Coronary artery (tissue), 2 donors: ENCODE results near the gene KLF15.

Experiments
- DNase-seq: peaks from one replicate; pipeline ENCODE4 v3.0.0-alpha.2; 2017; ENCODE audit warnings: low spot score
- H3K27ac ChIP-seq, 2 donors: fragments of 200-600 bp; sonication (generic); one replicate each; pipeline ENCODE4 v1.5.1; 2016 to 2019
- H3K4me3 ChIP-seq: fragments of 200-600 bp; sonication (generic); 2 replicates; pipeline ENCODE4 v1.5.1; 2016; ENCODE audit warnings: mild to moderate bottlenecking, moderate library complexity
- TF ChIP-seq, protein P1 (sequence below): fragments of 200-600 bp; sonication (generic); IDR thresholded peaks from one replicate; pipeline ENCODE4 v1.5.1; 2019; ENCODE audit warnings: antibody characterized with exemption

KLF15 gene

DNA sequence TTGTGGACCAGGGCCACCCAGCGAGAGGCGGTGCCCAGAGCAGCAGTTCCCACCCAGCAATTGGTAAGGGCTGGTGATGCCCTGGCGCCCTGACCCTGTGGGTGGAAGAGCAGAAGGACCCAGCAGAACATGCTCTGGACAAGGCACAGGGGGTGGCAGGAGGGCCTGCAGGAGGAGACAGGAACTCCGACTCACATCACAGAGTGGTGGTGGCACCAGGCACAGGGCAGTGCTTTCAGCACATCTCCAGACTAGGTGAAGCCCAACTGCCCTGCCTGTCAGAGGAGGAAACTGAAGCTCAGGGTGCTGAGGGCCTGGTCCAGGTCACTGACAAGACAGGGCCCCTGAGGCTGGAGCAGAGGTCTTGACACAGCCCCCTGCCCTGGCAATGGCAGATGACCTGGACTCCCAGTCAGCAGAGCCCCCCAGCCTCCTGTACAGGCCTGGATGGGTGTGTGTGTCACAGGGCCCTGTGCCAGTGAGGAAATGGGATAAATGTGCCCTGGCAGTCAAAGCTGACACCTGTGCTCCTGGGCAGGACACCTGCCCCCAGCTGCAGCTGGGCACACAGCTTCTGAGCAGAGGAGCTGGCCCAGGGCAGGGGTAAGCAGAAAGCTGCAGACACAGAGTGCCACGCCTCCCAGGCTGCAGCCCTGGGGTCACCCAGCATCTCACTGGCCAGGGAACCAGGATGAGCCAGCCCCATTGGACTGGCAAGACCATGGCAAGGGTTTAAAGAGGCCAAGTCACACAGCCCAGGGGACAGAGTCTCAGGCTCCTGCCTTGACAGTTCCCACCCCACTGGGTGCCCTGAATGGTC is 11.4 kb downstream of the KLF15 start:
- Histone ChIP-seq H3K4me3 (no peak overlapping the region), H3K27ac (peak overlapping the region in 1 of 2 donors; percentile 47)
- peak; percentile 68 for DNase-seq
- TF ChIP-seq, protein P1, sequence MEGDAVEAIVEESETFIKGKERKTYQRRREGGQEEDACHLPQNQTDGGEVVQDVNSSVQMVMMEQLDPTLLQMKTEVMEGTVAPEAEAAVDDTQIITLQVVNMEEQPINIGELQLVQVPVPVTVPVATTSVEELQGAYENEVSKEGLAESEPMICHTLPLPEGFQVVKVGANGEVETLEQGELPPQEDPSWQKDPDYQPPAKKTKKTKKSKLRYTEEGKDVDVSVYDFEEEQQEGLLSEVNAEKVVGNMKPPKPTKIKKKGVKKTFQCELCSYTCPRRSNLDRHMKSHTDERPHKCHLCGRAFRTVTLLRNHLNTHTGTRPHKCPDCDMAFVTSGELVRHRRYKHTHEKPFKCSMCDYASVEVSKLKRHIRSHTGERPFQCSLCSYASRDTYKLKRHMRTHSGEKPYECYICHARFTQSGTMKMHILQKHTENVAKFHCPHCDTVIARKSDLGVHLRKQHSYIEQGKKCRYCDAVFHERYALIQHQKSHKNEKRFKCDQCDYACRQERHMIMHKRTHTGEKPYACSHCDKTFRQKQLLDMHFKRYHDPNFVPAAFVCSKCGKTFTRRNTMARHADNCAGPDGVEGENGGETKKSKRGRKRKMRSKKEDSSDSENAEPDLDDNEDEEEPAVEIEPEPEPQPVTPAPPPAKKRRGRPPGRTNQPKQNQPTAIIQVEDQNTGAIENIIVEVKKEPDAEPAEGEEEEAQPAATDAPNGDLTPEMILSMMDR: no peak

DNA sequence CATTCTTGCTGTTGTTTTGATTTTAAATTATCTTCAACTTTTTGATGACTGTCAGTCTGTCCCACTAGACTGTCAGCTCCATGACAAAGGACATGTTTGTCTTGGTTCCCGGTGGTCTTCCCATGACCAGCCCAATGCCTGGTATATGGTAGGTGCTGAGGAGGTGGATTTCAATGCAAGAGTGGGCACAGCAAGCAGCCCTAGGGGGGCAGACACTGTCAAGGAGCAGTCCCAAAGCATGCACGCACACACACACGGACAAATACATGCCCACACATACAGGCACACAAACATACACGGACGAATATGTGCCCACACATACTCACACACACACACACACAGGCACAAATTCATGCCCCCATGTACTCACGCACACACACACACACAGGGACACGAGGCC is 12.0 kb downstream of the KLF15 start:
- Histone ChIP-seq H3K27ac (peak overlapping the region in 1 of 2 donors; percentile 47), H3K4me3 (no peak overlapping the region)
- TF ChIP-seq, protein P1: no peak
- DNase-seq: no peak

DNA sequence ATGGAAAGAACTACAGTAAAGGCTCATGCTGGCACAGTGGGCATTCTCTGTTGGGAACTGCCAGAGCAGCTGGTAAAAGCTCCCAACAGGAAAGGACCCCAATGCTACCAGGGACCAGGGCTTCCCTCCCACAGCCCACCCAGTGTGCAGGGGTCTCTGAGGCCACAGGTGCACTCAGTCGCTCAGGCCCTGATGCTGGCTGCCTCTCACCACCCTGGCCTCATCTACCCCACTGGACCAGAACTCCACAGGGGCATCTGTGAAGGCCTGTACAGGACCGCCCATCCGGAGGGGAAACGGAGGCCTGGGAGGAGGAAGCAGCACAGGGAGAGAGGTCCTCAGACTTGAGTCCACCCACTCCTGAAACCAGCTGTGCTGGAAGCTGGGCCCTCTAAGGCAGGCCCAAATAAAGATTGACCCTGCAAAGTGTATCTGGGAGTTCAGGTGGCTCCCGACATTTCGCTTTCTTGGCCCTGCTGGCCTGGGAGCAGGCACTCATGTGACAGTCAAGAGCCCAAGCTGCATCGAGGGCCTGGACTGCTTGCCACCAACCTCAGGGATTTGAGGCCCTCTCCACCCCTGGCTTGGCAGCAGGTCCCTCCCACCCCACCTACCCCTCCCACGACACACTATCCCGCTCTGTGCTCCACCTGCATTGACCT is 12.7 kb downstream of the KLF15 start:
- peak; percentile 49 for DNase-seq
- peak overlapping the region in 1 of 2 donors; percentile 1 for H3K27ac ChIP-seq
- TF ChIP-seq, protein P1: no peak
- no peak overlapping the region for H3K4me3 ChIP-seq

DNA sequence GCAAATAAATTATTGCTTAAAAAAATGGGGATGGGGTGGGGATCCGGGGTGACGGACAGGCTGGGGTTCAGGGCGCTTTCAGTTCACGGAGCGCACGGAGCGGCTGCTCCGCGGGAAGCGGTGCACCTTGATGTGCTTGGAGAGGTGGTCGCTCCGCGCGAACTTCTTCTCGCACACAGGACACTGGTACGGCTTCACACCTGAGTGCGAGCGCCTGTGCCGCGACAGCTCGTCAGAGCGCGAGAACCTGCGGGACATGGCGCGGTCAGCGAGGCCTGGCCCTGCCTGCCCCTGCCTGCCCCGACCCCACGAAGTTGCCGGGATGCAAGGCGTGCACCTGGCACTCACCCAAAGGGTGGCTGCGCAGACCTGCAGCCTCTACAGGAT is 13.6 kb downstream of the KLF15 start:
- DNase-seq: peak; percentile 67
- Histone ChIP-seq H3K27ac (peak overlapping the region in 1 of 2 donors; percentile 35), H3K4me3 (no peak overlapping the region)
- TF ChIP-seq, protein P1: no peak

DNA sequence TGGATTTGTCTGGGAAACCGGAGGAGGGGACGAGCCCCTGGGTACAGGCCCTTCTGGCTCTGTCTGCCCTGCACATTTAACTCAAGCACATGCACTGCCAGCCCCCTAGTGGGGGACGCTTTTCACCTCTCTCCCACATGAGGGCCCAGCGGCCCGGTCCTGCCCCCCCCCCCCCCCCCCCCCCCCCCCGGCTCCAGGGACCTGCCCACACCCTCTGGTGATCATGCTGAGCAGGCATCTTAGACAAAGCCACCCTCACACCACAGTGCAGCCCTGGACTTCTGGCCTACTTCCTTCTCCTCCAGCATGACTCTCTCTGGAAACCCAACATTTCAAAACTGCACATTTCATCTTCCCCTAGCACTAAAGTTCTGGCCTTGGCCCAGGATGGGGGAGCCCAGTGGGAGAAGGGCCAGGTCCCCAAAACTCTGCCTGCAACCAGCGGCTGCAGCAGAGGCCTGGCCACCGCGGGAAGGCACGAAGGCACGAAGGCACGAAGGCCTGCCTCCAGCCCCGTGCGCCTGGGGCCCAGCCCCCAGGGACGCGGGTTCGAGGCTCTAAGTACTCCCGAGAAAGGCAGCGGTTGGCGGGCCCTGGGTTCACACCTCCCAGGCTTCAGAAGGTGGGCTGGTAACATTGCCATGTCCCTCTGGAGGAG is 14.1 kb downstream of the KLF15 start:
- TF ChIP-seq, protein P1: no peak
- DNase-seq: peak; percentile 74
- Histone ChIP-seq H3K4me3 (no peak overlapping the region), H3K27ac (peak overlapping the region in 1 of 2 donors; percentile 48)

DNA sequence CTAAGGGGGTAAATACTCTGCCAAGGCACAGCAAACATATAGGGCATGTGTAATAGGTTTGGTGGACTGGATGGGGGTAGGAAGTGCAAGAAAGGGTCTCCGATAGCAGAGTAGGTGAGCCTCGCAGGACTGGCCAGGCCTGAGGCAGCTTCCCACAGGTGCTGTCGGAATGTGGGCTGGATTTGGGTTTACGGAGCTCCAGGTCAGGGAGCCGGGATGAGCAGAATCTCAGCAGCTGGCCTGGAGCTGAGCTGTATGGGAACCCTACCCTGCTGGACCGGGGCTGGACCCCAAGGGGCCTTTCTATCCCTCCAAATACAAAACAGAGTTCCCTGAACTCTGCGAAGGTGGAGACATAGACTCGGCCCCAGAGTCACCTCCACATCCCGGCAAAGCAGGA is 15.0 kb downstream of the KLF15 start:
- Histone ChIP-seq H3K27ac (no peak overlapping the region), H3K4me3 (no peak overlapping the region)
- TF ChIP-seq, protein P1: no peak
- DNase-seq: peak; percentile 68
